Mammary epithelial cell (primary cell): ENCODE results near the gene MYOG.
A peak's percentile ranks its signal among the peaks of the same experiment; 100 is the strongest.

ENCODE experiments used
- EZH2 ChIP-seq: IDR thresholded peaks from 2 replicates; pipeline ENCODE4 v1.6.1; 2012; ENCODE audit warnings: low read length, inconsistent platforms, borderline replicate concordance
- TF ChIP-seq, protein P1 (sequence below), 2 donors: IDR thresholded peaks in 1 of 2; conservative IDR thresholded peaks in 1 of 2; 2 replicates each; pipeline ENCODE4 v1.5.1; 2011 to 2012; ENCODE audit warnings: inconsistent platforms in 2 of 2, low read length in 2 of 2, mild to moderate bottlenecking in 2 of 2, control low read depth in 1 of 2, low read depth in 1 of 2; ENCODE audit not compliant: insufficient read depth in 1 of 2; ENCODE audit errors: extremely low read depth in 1 of 2

DNA sequence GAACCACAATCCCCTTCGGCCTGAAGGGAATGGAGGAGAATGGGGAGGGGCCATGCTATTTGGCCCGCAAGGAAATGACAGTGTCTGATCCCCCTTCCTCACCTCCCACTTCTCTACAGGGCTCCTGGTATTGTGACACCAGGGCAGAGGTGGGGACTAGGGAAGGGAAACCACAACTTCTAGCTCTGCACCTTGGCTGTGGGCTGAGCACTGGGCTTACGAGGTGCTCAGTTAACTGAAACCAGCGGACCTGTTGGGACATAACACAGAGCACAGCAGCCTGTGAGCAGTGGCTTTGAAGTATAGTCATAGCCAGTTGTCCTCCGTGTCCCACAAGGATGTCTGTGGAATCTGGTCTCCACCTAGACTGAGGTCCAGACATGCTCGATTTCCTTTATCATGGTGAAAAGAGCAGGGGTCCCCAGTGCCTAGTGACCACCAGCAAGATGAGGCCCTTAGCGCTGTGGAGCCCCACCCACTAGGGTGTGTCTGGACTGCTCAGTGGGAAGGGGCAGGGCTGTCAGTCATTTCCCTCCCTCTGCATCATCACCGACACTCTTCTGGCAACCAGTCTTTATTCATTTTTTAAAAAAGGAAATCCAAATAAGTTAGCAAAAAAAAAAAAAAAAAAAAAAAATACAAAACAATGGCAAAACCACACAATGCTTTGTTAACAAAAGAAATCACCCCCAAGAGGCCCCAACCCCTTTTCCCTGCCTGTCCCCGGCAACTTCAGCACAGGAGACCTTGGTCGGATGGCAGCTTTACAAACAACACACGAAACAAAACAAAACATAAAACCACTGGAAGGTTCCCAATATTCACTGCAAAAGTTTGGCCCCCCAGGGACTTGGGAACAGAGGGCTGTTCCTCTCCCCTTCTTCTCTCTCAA lies 3.0 kb downstream of the MYOG start:
- TF ChIP-seq, protein P1, sequence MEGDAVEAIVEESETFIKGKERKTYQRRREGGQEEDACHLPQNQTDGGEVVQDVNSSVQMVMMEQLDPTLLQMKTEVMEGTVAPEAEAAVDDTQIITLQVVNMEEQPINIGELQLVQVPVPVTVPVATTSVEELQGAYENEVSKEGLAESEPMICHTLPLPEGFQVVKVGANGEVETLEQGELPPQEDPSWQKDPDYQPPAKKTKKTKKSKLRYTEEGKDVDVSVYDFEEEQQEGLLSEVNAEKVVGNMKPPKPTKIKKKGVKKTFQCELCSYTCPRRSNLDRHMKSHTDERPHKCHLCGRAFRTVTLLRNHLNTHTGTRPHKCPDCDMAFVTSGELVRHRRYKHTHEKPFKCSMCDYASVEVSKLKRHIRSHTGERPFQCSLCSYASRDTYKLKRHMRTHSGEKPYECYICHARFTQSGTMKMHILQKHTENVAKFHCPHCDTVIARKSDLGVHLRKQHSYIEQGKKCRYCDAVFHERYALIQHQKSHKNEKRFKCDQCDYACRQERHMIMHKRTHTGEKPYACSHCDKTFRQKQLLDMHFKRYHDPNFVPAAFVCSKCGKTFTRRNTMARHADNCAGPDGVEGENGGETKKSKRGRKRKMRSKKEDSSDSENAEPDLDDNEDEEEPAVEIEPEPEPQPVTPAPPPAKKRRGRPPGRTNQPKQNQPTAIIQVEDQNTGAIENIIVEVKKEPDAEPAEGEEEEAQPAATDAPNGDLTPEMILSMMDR (conservative IDR thresholded peaks at IDR 0.05 in 1 of 2, IDR thresholded peaks at IDR 0.05 in 1 of 2; ENCODE audit: extremely low read depth in 1 of 2, insufficient read depth in 1 of 2, low read depth in 1 of 2, low read length in 2 of 2), result peak in 1 of 2 donors; percentile 0
- no peak for TF ChIP-seq EZH2
